Mucosa of descending colon (tissue), 3 donors: Measurements from ENCODE around the gene MOCS2. TPM values are rescaled to one million over a fixed set of nuclear protein-coding genes. Genes with fewer than 3 reads are reported as not detected.

Experiments
- ATAC-seq: fragments of 200-7000 bp; cut with Tn5 transposase; one replicate; pipeline ENCODE4 v1.9.1; 2020; ENCODE audit warnings: mild to moderate bottlenecking, moderate library complexity
- DNase-seq, 3 donors: peaks; one replicate each; pipeline ENCODE4 v3.0.0-alpha.2; 2020
- H3K36me3 ChIP-seq: fragments of 200-600 bp; one replicate; pipeline ENCODE4 v1.8.0; 2021; ENCODE audit warnings: low read depth, mild to moderate bottlenecking
- H3K4me1 ChIP-seq: fragments of 200-600 bp; one replicate; pipeline ENCODE4 v1.8.0; 2021; ENCODE audit warnings: low read depth, mild to moderate bottlenecking
- H3K4me3 ChIP-seq: fragments of 200-600 bp; one replicate; pipeline ENCODE4 v1.8.0; 2021; ENCODE audit warnings: mild to moderate bottlenecking
- H3K9me3 ChIP-seq: fragments of 200-600 bp; one replicate; pipeline ENCODE4 v1.8.0; 2021; ENCODE audit warnings: mild to moderate bottlenecking
- intact Hi-C, 2 donors: fragments of 100-400 bp; cut with DNase I in 1 of 2; cut with micrococcal nuclease in 1 of 2; formaldehyde crosslinking; loops; one replicate each; pipeline versions ENCODE4 v1.11.0 to v1.11.1; 2022; cut with DNase I, micrococcal nuclease
- total RNA-seq, 3 donors: library from RNA; stranded (reverse); fragmentation: NEBNext Ultra II Directional in 2 of 3; extraction: Animal tissue kit (Norgen Biotek cat#: 25700) in 2 of 3; gene quantifications; one replicate each; pipeline versions ENCODE4 v1.2.1 to v1.2.4, GENCODE V29; 2021 to 2023
- TF ChIP-seq, protein P1 (sequence below): fragments of 200-600 bp; IDR thresholded peaks from one replicate; pipeline ENCODE4 v1.8.0; 2022; ENCODE audit warnings: antibody characterized with exemption, mild to moderate bottlenecking
- donor health status: DM: no; HTN: no; CAD: no; lungs with moderate emphysema.
- donor health status: DM: no; HTN: no; CAD: no.
- donor health status: DM: no; HTN: yes; CAD: no.

Gene MOCS2
- total RNA-seq, 3 donors from 2014 or later, result 16.7 to 48.7 (median 28.9) TPM

GRCh38 chr5:53052499-53052898 lies 57.1 kb downstream of the MOCS2 start:
- DNase-seq (no peak), ATAC-seq (no peak)
- H3K4me1 ChIP-seq, result no peaks in the 10 kb centered on the region
- TF ChIP-seq, protein P1, sequence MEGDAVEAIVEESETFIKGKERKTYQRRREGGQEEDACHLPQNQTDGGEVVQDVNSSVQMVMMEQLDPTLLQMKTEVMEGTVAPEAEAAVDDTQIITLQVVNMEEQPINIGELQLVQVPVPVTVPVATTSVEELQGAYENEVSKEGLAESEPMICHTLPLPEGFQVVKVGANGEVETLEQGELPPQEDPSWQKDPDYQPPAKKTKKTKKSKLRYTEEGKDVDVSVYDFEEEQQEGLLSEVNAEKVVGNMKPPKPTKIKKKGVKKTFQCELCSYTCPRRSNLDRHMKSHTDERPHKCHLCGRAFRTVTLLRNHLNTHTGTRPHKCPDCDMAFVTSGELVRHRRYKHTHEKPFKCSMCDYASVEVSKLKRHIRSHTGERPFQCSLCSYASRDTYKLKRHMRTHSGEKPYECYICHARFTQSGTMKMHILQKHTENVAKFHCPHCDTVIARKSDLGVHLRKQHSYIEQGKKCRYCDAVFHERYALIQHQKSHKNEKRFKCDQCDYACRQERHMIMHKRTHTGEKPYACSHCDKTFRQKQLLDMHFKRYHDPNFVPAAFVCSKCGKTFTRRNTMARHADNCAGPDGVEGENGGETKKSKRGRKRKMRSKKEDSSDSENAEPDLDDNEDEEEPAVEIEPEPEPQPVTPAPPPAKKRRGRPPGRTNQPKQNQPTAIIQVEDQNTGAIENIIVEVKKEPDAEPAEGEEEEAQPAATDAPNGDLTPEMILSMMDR, result no peak
- no peaks in the 10 kb centered on the region for H3K36me3 ChIP-seq
- H3K4me3 ChIP-seq, result no peak overlapping the region
- H3K9me3 ChIP-seq, result no peaks in the 10 kb centered on the region
- intact Hi-C loops, result no loop called here

DNA sequence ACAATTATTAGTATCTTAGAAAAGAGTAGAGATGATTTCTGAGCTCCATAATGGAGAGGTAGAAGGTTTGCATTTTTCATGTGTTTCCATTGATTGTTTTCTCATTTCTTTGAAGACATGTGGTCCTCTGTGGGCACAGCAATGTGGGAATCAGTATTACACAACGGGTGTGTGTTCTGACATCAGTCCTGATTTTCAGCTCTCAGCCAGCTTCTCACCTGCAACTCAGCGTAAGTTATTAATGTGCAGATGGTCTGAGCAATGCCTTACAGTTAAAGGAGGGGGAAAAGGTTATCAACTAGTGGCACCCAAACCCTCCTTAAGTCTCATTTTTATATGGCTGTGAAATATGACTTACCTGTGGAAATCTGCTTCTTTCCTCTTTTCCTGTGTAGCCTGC lies 61.3 kb downstream of the MOCS2 start:
- H3K4me1 ChIP-seq, result no peaks in the 10 kb centered on the region
- DNase-seq, result no peak
- no peaks in the 10 kb centered on the region for H3K9me3 ChIP-seq
- no peak for ATAC-seq
- H3K4me3 ChIP-seq, result no peak overlapping the region
- H3K36me3 ChIP-seq, result no peaks in the 10 kb centered on the region
- intact Hi-C loops, result no loop called here
- TF ChIP-seq, protein P1, result no peak

Other genes starting within 250 kb of the MOCS2 start
- 10 to 100 TPM in 2 of 3 donors, 1 to 10 TPM in 1; 8.0 to 20.3 (median 17.6) TPM for gene ITGA2, start 120.4 kb downstream of the MOCS2 start, total RNA-seq